Activated T-cell treated with anti-CD3 and anti-CD28 coated beads, Interleukin-2, amount 50 U/mL, for 1 hour (primary cell): ENCODE data around the gene LRRC42.

Source experiments
- DNase-seq: peaks from one replicate; pipeline ENCODE4 v3.0.0-alpha.2; 2020

LRRC42 gene

GRCh38 chr1:54007613-54008012 lies 61.5 kb downstream of the LRRC42 start:
- DNase-seq: no peak

- no peak for DNase-seq
These were observed 62.7 kb downstream of the LRRC42 start for GRCh38 chr1:54008876-54009275.

- no peak for DNase-seq
These were observed 63.3 kb downstream of the LRRC42 start for GRCh38 chr1:54009406-54009805.

- DNase-seq: no peak
These were observed 64.4 kb downstream of the LRRC42 start for GRCh38 chr1:54010415-54011117.

- DNase-seq: no peak
These were observed 65.3 kb downstream of the LRRC42 start for GRCh38 chr1:54011316-54012007.

GRCh38 chr1:54012008-54012325 lies 65.8 kb downstream of the LRRC42 start:
- DNase-seq: no peak

- no peak for DNase-seq
These were observed 66.7 kb downstream of the LRRC42 start for GRCh38 chr1:54012863-54013262.

- no peak for DNase-seq
These were observed 67.4 kb downstream of the LRRC42 start for GRCh38 chr1:54013393-54014008.

- no peak for DNase-seq
These were observed 68.0 kb downstream of the LRRC42 start for GRCh38 chr1:54014009-54014629.

GRCh38 chr1:54016343-54017282 lies 70.5 kb downstream of the LRRC42 start:
- DNase-seq: no peak
